ENCODE measurements around the gene KCNT2.

DNA sequence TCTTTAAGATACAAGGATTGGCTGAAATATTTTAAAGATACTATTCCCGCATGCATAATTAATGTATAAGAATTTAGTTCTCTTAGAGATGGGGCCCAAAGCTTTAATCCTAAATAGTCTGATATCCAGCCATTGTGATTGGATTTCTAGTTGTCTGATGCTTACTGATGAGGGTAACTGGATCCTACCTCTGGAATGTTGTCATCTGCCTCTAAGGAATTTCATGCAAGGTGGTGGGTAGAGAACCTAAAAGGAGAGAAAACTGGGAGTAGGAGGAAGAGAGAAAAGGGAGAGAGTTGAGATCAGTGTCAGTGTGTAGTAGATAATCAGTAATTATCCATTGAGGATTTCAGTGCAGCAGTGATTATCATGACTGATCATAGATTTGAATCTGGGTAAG, 295.5 kb downstream of the KCNT2 start:
- TF ChIP-seq POLR2A (IDR thresholded peaks at IDR 0.05; ENCODE audit: low read depth, low read length) (no peak), STAT3 (IDR thresholded peaks at IDR 0.05; ENCODE audit: low read depth, low read length) (no peak), SP1 (IDR thresholded peaks at IDR 0.05; ENCODE audit: low read depth, low read length) (no peak), MYC (IDR thresholded peaks at IDR 0.05; ENCODE audit: insufficient read depth, insufficient read length, insufficient replicate concordance, low read length, severe bottlenecking) (no peak), CREB1 (IDR thresholded peaks at IDR 0.05; ENCODE audit: low read depth) (no peak), TCF12 (IDR thresholded peaks at IDR 0.05; ENCODE audit: low read depth, low read length) (no peak)
- TF ChIP-seq, protein P1, sequence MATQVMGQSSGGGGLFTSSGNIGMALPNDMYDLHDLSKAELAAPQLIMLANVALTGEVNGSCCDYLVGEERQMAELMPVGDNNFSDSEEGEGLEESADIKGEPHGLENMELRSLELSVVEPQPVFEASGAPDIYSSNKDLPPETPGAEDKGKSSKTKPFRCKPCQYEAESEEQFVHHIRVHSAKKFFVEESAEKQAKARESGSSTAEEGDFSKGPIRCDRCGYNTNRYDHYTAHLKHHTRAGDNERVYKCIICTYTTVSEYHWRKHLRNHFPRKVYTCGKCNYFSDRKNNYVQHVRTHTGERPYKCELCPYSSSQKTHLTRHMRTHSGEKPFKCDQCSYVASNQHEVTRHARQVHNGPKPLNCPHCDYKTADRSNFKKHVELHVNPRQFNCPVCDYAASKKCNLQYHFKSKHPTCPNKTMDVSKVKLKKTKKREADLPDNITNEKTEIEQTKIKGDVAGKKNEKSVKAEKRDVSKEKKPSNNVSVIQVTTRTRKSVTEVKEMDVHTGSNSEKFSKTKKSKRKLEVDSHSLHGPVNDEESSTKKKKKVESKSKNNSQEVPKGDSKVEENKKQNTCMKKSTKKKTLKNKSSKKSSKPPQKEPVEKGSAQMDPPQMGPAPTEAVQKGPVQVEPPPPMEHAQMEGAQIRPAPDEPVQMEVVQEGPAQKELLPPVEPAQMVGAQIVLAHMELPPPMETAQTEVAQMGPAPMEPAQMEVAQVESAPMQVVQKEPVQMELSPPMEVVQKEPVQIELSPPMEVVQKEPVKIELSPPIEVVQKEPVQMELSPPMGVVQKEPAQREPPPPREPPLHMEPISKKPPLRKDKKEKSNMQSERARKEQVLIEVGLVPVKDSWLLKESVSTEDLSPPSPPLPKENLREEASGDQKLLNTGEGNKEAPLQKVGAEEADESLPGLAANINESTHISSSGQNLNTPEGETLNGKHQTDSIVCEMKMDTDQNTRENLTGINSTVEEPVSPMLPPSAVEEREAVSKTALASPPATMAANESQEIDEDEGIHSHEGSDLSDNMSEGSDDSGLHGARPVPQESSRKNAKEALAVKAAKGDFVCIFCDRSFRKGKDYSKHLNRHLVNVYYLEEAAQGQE (IDR thresholded peaks at IDR 0.05; ENCODE audit: low read depth, low read length): no peak
- TF ChIP-seq, protein P2, sequence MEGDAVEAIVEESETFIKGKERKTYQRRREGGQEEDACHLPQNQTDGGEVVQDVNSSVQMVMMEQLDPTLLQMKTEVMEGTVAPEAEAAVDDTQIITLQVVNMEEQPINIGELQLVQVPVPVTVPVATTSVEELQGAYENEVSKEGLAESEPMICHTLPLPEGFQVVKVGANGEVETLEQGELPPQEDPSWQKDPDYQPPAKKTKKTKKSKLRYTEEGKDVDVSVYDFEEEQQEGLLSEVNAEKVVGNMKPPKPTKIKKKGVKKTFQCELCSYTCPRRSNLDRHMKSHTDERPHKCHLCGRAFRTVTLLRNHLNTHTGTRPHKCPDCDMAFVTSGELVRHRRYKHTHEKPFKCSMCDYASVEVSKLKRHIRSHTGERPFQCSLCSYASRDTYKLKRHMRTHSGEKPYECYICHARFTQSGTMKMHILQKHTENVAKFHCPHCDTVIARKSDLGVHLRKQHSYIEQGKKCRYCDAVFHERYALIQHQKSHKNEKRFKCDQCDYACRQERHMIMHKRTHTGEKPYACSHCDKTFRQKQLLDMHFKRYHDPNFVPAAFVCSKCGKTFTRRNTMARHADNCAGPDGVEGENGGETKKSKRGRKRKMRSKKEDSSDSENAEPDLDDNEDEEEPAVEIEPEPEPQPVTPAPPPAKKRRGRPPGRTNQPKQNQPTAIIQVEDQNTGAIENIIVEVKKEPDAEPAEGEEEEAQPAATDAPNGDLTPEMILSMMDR (IDR thresholded peaks at IDR 0.05 in 2 of 3, conservative IDR thresholded peaks at IDR 0.05 in 1 of 3; ENCODE audit: control insufficient read depth in 2 of 3, extremely low read depth in 1 of 3, insufficient read depth in 1 of 3, low read depth in 3 of 3, low read length in 3 of 3): no peak

All from GM12878 (cell line).